GM19238 (cell line): Measurements from ENCODE around the gene RFNG.

Experiments used
- DNase-seq: peaks from one replicate; pipeline ENCODE4 v3.0.0; 2011; ENCODE audit warnings: low spot score; ENCODE audit not compliant: insufficient read length

Gene RFNG

DNA sequence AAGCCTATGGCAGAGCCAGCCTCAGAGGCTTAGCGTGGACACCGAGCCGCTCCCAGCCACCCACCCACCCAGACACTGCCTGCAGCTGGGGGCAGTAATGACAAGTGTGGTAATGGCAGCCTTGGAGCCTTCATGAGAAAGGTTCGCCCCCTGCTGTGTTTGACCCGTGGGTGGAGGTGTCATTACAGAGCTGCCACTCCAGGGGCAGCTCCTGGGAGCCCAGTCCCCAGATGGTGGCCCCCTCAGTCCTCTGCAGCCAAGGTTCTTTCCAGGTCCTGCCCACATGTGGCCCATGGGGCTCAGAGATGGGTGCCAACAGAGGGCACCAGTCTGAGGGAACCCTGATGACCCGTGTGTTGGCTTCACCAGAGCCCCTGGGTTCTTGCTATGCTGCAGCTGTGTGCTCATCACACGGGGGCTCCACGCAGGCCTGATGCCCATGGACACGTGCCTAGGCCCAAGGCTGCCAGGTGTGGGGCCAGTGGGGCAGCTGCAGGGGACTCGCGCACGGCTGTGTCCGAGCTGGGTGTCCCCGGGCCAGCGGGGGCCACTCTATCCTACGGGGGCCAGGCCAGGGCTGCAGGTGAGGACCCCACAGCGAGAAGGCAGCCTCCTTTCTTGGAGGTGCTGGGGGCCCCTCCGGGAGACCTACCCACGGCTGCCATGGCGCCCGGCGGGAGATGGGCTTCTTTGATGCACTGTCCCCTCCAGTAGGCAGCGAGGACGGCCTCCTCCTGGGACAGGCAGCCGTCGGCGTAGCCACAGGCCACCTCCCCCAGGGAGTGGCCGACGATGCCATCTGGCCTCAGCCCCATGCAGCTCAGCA is 38.3 kb upstream of the RFNG start:
- no peak for DNase-seq

DNA sequence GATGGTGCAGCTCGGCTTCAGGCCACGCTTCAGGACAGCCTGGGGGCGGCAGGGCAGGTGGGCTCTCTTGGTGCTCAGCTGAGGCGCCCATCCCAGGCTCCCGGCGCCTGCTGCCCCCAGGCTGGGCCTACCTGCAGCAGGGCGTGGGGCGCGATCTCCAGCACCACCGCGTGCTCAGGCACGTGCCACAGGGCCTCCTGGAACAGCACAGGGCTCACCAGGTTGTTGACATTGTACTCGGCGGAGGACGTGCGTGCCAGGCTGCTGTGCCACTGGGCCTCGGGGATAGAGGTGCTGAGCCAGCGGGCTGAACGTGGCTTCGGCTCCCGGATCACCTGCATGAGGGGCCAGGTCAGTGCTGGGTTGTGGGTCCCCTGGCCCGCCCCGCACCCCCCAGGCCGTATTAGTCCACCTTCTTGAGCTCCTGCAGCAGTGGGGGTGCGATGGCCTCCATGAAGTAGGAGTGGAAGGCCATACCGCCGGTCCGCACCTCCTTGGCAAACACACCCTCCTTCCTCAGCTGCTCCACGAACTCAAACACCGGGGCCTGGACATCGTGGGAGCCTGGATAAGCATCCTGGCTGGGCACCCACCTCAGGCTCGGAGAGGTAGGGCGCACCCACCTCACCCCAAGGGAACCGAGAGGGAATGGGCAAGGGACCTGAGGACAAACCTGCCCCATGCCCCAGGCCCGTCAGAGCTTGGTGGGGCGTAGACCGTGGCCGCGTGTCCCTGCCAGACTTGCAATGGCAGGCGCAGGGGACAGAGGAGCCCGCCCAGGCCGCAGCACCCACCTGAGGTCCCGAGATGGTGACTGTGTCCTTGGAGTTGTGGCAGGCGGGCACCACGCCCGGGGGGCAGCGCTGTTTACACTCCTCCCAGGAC is 37.5 kb upstream of the RFNG start:
- DNase-seq = no peak

DNA sequence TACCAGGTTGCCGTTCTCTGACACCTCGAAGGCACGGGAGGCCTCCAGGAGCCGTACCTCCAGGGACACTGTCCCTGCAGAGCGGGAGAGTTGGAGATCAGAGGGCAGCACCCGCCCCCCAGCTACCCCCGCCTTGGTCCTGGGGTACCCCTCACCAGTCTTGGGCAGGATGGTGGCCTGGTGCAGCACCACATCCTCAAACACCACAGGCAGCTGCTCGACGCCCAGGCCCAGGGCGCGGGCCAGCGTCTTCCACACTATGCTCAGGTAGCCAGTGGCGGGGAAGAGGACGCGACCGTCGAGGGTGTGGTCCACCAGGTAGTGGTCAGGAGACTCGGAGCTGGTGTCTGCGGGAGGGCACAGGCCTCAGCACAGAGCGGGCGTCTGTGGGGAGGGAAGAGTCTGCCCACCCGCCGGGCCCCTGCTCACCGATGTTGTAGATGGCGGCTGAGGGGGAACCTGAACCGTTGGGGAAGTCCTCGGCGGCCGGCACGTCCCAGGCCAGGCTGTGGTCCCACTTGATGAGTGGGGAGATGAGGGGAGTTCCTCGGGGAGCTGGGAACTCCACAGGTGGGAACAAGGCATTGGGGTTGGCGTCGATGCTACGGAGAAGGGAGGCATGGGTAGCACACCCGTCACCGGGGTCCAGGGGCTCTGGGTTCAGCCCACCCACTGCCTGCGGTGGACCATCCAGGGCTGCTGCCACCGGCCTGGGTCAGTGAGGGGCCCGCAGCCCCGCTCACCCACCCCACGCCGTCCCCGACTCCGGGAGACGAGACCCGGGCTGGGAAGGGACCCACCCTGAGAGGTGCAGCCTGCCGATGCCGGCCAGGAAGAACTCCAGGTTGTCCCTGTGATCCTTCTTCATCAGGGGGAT is 36.6 kb upstream of the RFNG start:
- DNase-seq = no peak

DNA sequence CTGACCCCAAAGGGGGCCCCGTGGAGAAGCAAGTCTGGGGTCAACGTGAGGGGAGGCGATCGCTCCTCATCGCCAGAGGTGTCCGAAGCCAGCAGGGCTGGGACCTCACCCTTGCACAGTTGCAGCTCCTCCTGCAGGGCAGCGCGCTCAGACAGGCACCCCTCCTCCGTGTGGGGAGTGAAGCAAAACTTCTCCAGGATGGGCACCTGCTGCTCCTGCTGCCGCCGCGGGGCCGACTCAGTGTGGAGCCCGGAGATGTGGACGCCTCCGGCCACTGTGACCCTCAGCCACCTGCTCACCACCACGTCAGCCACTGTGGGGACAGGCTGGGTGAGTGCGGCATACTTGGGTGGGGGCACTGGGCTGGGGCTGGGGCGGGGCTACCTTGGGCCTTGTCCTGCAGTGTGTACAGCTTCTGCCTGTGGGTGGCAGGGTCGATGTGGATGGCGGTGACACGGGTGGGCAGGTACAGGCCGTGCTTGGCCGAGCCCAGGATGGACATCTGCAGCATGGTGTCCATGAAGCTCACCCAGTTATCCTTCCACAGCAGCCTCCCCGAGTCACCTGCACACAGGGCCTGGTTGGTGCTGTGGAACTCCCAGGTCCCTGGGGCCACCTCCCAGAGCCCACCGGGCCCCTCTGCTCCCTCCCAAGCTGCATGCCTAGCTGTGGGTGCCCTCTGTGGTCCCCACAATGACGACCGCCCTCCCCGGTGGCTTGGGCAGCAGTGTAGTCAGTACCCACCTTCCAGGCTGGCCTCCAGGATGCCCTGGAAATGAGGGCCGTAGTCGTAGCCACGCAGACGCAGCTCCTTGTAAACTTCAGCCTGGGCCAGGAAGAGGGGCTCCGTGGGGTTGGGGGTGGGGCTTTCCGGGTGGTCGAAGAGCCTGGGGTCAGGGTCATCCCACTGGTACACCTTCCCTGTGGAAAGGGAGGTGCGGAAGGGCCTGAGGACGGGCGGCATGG is 35.6 kb upstream of the RFNG start:
- DNase-seq = no peak

DNA sequence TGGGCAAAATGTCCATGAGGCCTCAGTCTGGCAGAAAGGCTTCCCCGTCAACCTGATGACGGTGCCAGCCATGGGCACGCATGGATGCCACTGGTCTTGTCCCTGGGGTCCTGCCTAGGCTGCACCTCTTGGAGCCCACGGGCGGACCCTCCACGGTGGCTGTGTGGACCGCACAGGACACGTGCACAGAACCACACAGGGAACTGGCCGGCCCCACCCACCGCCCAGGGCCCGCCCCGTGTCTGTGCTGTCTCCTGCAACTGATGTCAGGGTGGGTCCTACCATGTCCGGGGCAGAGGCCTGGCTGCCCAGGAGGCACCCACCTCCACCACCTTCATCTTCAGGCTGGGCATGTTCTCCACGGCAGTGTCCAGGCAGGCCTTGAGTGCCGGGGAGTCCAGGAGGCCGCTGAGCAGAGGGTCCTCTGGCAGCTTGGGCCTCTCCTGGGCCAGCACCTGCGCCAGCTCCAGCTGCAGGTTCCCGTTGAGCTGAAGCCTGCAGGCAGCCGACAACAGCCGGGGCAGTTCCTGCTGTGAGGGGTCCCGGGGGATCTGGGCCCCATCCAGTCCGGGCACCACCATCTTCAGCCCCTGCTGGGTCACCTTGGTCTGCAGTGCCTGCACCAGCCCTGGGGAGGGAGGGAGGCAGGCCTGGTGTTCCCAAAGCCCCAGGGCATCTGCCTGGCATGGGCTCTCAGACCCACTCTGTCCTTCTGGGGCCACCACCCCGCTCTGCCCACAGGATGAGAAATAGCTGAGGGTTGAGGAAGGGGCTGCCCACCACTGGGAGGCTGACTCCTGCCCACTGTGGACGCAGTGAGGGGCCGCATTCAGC is 34.5 kb upstream of the RFNG start:
- no peak for DNase-seq

DNA sequence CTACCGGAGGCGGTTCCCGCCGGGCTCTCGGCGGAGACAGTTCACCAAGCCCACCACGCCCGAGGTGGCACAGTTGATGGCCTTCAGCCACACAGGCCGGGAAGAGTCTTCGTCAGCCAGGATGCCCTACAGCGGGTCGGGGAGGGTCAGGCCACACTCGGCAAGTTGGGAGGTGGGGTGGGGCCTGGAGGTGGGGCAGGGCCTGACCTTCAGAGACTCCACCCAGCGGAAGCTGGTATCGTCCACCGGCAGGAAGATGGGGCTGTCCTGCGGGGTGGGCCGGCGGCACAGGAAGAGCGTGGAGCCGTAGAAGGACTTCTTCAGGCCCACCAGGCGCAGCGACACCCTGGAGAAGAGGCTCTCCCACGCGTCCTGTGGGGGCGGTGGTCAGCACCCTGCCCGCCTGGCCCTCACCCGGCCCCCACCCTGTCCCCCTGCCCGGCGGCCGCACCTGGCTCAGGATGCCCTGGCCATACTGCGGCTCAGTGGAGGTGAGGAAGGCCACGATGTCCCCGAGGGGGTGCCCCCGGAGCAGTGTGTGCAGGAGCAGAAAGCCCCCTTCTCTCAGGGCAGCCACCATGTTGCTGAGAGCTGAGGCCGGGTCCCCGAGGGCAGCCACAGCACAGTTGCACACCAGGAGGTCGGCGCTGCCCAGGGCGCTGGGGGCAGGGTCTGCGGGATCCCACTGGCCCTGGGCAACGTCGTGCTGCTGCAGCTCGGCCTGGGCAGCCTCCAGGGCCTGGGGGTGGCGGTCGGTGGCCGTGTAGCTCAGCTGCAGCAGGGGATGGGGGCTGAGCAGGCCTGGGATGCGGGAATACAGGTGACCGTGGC is 33.6 kb upstream of the RFNG start:
- DNase-seq = no peak

GRCh38 chr17:82084373-82085030 is 32.9 kb upstream of the RFNG start:
- DNase-seq = no peak

GRCh38 chr17:82083533-82084359 is 32.1 kb upstream of the RFNG start:
- no peak for DNase-seq

DNA sequence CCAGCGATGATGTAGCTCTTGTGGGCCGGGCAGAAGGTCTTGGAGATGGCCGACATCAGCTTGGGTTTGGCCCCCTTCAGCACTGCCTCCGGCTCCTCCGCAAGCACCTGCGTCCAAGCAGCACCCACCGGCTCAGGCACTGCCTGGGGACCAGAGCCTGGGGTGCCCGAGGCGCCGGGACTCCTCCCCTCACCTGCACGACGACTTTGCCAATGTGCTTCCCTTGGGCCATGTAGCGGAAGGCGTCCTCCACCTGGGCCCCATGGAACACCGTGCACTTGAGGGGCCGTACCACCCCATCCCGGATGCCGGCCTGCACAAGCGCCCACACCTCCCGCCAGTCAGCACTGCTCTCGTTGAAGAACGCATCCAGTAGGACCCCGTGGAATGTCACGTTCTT is 31.4 kb upstream of the RFNG start:
- no peak for DNase-seq

GRCh38 chr17:82082456-82082855 is 30.8 kb upstream of the RFNG start:
- DNase-seq = no peak

- no peak for DNase-seq
Observed at GRCh38 chr17:82081966-82082365, 30.4 kb upstream of the RFNG start.

- no peak for DNase-seq
Observed at GRCh38 chr17:82081546-82081945, 29.9 kb upstream of the RFNG start.

GRCh38 chr17:82080789-82081464 is 29.3 kb upstream of the RFNG start:
- DNase-seq = no peak

DNA sequence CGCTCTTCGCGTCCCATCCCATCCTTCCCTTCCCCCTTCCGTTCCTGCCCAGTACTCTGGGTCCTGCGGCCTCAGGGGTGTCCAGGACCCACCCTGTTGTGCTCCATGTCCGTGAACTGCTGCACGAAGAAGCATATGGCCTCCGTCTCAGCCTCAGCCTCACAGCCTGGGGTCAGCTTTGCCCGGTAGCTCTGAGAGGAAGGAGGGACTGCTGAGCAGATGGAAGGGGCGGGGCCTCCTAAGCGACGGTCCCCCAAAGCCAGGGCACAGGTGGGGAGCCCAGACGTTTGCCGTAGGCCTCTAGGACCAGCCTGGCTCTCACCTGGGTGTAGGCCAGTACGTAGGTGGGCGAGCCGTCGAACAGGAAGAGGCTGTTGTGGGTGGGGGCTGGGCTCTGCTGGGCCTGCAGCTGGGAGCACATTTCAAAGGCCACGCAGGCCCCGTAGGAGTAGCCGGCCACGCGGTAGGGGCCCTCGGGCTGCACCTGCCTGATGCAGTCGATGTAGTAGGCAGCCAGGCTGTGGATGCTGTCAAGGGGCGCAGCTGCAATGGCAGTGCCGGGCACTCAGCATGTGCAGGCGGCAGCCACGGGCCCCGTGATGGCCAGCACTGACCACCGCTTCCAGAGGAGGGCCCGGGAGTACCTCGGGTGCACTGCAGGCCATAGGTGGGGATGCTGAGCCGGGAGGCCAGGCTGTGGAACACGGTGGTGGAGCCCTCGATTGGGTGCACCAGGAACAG is 28.6 kb upstream of the RFNG start:
- DNase-seq = no peak

DNA sequence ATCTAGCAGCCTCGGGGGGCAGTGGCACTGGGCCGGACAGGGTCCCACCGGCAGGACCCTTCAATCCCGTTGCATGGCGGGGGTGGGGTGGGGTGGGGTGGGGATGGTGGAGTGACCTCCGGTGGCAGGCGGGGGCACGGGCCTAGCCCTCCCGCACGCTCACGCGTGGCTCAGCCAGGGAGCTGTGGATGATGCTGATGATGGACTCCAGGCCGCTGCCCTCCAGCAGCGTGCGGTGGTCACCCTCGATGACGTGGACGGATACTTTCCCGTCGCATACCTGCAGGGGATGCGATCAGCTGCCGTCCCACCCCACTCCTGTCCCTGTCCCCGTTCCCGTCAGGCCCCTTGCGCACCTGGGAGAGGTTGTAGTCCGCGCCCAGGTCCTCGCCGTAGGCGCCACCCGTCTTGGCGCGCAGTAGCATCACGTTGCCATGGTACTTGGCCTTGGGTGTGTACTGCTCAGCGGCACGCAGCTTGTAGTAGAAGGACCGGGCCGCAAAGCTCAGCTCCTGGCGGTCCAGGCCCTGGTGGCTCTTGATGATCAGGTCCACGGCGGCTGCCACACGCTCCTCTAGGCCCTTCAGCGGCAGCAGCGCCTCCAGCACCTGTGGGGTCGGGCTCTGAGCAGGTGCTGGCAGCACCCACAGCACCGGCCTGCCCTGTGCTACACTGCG is 27.5 kb upstream of the RFNG start:
- no peak for DNase-seq
